Activated CD8-positive, alpha-beta memory T cell treated with anti-CD3 and anti-CD28 coated beads for 36 hours (primary cell): ENCODE results near the gene SPDYE2B. TPM values are rescaled to one million over a fixed set of nuclear protein-coding genes. Genes with fewer than 3 reads are reported as not detected.
"Not testable (repeated sequence)": the region's sequence is repeated elsewhere in the genome, so short reads cannot be mapped to it uniquely, and the experiment has no call there.

Experiments
- CTCF ChIA-PET: fragments of 350-600 bp; sonication (Branson Sonifier 250); formaldehyde crosslinking; loops from one replicate; lab custom pipeline; 2021; ENCODE audit warnings: antibody characterized with exemption; lab: Charles Lee
- POLR2A ChIA-PET: fragments of 350-600 bp; sonication (Branson Sonifier 250); formaldehyde crosslinking; loops from one replicate; lab custom pipeline; 2021; ENCODE audit warnings: antibody characterized with exemption; lab: Charles Lee
- total RNA-seq, 2 experiments: library from RNA; stranded (reverse); gene quantifications; one replicate each; pipeline ENCODE4 v1.2.3, GENCODE V29; 2021

The SPDYE2B gene, protein sequence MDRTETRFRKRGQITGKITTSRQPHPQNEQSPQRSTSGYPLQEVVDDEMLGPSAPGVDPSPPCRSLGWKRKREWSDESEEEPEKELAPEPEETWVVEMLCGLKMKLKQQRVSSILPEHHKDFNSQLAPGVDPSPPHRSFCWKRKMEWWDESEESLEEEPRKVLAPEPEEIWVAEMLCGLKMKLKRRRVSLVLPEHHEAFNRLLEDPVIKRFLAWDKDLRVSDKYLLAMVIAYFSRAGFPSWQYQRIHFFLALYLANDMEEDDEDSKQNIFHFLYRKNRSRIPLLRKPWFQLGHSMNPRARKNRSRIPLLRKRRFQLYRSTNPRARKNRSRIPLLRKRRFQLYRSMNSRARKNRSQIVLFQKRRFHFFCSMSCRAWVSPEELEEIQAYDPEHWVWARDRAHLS
- total RNA-seq, result not detected

DNA sequence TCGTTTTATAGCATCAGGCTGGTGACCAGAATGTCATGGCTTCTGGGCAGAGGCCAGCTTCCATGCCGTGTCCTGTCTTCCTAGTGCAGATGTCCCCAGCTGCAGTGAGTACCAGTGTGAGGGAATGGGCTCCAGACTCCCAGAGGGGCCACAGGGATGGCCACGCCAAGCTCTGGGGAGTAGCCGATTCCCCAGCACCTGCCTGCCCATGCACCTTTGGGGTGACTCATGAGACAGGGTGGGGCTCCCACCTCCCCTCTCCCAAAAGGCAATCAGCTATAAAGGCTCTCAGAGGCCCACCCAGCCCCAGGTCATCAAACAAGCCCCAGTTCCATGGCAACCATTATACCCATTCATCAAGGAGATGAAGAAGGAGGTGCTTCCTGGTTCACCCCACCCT is at the start of gene SPDYE2B:
Gene SPDYE2B (plus strand): TSS at position 396 of the 400 bp plus-strand sequence. CDS start 2,030 bp downstream, outside the sequence.
- CTCF ChIA-PET, POLR2A ChIA-PET: not testable (repeated sequence)

DNA sequence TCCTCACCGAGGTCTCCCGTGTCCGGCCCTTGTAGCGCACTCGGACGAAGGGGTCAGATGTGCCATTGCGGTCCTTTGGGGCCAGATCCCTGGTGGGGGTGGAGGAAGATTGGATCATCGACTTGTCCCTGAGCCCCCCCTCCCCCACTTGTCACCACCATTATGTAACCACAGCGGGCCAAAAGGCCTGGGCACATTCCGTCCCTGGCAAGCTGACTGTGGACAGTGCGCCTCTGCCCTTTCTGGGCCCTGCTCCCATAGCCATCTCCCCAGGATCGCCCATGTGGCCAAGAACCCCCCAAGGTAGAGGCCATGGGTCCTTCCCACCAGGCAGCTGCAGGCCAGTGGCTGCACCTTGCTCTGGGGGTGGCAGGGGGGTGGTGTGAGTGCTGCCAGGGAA is 47.8 kb upstream of the SPDYE2B start:
- POLR2A ChIA-PET, CTCF ChIA-PET: not testable (repeated sequence)

DNA sequence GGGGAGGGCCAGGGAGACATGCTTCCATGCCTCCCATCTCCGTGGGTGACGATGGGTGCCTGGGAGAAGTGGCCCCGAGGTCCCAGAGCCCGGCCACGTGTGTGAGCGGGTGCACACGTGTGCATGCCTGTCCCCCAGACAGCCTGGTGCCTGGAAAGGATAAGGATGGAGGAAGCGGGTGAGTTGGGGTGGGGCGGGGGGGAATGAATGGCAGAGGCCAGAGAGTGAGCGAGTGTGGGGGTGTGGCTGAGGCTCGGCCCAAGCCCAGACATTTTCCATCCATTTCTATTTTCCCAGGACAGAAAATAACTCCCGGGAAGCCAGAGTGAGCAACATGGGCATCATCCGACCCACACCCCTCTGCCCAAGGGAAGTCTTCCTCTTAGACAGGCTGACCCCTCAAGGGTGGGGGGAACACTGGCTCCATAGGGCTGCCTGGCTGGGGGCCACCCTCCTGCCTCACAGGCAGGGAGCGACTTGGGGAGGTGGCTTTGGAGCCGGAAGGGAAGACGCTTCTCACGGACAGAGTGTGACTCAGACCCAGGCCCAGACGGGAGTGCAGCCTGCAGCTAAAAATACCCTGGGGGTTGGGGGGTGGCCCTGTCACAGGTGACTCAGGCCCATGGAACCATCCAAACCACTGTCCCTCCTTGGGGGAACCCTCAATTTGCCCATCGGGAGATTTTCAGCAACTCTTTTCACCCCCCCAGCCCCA is 45.5 kb upstream of the SPDYE2B start:
- CTCF ChIA-PET, POLR2A ChIA-PET: not testable (repeated sequence)

DNA sequence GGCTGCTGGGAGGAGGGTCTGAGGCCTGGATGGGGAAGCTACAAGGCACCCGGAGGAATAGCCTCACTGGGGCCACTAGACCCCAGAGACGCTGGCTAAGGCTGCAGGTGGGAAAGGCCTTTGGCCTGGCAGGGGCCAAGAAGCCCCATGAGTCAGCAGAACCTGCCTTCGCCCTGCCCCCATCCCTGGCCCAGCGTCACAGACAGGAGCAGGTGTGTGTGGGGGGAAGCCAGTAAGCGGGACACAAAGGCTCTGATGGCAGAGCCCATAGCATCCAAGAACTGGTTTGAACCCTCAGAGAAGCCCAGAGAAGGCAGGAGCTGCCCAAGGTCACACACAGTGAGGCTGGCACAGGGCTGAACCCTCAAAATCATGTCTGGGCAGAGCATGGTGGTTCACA is 43.3 kb upstream of the SPDYE2B start:
- CTCF ChIA-PET, POLR2A ChIA-PET: not testable (repeated sequence)

DNA sequence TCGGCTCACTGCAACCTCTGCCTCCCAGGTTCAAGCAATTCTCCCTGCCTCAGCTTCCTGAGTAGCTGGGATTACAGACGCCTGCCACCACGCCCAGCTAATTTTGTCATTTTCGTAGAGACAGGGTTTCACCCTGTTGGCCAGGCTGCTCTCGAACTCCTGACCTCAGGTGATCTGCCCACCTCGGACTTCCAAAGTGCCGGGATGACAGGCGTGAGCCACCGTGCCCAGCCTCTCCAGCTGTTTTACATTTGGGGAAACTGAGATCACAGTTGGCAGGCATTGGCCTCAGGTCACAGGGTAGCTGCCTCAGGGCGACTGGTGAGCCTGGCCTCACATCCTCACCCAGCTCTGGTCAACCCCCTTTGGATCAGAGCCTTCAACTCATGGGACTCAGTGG is 40.4 kb upstream of the SPDYE2B start:
- CTCF ChIA-PET, POLR2A ChIA-PET: not testable (repeated sequence)

DNA sequence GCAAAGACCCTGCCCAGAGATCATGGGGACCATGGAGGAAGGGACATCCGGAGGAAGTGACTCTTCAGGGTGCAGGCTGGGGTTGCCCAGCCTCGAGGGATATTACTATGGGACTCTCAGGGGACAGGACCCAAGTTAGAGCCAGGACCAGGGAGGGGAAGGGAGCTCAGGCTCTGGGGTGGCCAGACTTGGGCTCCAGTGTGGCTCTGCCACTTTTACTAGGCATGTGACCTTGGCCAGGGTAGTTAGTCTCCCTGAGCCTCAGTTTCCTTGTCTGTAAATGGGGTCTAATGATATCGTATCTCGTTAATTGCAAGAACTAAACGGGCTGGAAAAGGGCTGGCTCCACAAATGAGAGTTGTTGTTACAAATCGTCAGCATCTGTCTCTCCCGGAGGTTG is 39.7 kb upstream of the SPDYE2B start:
- POLR2A ChIA-PET, CTCF ChIA-PET: not testable (repeated sequence)

DNA sequence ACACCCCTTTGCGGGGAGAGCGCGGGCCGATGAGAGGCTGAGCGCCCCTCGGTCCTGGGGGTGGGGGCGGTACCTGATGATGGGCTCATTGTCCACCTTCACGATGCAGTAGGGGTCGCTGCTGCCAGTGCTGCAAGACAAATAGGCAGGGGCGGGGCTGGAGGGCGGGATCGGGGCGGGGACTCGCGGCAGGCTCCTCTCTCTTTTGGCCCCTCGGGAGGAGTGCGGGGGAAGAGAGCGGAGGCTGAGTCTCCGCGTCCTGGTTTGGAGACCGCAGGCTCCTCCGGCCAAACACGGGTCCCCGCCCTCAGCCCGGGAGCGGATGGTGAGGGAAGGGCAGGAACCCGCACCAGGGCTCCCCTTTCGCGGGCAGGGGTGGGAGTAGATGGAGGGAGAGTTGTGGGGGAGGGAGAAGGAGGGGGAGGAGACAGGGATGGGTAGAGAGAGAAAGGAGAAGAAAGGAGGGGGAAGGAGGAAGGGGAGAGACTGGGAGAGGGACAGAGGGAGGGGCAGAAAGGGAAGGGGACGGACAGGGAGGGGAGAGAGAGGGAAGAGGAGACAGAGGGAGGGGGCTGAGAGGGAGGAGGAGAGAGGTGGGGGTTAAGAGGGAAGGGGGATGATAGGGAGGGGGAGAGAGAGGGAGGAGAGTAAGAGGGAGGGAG is 39.0 kb upstream of the SPDYE2B start:
- POLR2A ChIA-PET, result not testable (repeated sequence)

DNA sequence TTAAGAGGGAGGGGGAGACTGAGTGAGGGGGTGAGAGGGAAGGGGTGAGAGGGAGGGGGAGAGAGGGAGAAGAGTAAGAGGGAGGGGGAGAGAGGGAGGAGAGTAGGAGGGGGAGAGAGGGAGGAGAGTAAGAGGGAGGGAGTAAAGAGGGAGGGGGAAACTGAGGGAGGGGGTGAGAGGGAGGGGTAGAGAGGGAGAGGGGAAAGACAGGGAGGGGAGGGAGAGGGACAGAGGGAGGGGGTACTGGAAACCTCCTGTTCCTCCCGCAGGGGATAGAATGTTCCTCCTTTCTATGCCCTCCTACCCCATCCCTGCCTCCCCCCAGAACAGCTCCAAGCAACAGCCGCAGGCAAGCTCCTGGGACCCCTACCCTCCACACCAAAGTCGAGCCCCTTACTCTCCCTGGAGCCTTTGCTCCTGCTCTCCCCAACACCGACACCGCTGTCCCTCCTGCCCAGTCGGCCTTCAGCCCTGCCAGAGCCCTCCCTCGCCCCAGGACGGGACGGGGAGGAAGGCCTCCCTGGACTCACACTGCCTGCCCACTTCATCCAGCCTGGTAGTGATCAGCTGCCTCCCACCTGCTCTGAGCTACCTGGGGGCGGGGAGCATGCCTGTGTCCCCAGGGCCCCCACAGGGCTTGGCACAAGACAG is 38.3 kb upstream of the SPDYE2B start:
- CTCF ChIA-PET, POLR2A ChIA-PET: not testable (repeated sequence)

More for the DNA sequence above, 39.0 kb upstream of the SPDYE2B start:
- CTCF ChIA-PET, result not testable (repeated sequence)

DNA sequence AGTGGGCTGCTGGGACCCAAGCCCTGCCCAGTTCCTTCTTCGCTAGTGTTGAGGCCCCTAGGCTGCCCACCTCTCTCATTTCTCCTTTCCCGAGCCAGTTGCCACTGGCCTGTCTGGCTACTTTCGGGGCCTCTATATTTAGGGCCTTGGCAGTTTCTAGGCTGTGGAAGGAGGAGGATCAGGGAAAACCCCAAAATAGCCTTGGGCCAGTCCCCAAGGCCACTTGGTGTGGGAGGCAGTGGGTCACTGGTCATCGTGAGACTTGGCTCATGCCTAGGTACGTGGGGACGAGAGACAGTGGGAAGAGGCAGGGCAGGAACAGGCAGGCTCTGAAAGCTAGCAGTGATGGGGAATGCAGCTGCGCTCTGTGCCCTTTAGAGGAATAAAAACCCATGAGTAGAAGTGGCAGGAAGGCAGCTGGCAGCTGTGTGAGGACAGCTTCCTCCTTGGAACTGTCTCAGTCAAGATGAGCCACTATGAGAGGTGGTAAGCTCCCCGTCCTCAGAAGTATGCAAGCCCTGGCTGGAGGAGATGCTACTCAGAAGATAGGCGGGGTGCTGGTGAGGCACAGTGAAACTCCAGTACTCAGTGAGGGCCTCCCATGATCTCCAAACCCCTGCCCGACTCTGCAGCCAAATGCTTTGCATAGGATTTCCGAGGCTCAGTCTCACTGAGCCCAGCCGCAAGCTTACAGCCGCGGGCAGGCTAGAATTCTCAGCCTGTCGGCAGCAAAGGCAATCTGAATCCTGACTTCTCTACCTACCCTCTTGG is 36.4 kb upstream of the SPDYE2B start:
- CTCF ChIA-PET, POLR2A ChIA-PET: not testable (repeated sequence)

DNA sequence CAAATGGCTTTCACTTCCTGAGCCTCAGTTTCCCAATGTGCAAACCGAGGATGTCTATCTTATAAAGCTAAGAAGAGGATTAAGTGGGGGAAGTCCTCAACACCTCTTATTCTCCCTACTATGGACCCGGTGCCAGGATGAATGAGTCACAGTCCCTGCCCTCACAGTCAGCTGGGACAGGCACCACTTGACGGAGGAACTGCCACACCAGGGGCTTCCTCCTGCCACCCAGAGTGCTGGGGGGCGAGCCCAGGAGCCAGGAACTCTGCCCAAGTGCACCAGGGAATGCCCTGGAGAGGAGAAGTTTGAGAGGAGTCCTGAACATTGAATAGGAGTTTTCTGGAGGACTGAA is 35.8 kb upstream of the SPDYE2B start:
- CTCF ChIA-PET, POLR2A ChIA-PET: not testable (repeated sequence)

DNA sequence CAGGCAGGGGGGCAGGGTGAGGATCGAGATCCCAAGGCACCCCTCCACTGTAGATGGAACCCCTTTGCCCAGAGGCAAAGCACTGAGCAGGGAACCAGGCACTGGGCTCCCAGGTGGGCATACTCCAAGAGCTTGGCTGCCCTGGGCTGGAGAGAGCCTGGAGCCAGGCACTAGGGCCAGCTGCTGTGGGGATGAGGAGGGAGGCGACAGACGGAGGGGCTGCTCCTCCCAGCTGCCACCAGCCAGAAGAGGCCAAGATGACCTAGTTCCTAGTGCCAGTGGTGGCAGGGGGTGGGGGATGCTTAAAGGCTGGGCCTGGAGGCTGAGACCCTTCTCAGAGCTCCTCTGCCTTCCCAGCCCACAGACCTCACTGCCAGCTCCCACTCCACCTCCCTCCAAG is 35.2 kb upstream of the SPDYE2B start:
- POLR2A ChIA-PET, CTCF ChIA-PET: not testable (repeated sequence)

DNA sequence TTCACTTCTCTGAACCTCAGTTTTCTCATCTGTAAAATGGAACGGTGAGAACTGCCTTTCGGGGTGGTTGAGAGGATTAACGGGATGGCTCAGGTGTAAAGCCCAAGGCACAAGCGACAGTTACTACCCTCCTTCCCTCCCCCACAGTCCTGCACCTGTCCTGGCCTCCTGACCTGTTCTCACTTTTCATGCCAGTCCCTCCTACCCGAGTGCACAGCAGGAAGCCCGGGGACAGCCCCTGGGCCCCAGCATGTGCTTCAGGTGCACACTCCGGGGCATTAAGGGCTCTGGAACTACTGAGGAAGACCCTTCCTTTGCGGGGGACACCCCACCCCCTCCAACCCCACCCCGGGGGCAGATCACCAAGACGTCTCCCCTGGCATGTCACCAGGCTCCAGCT is 34.2 kb upstream of the SPDYE2B start:
- POLR2A ChIA-PET, CTCF ChIA-PET: not testable (repeated sequence)

DNA sequence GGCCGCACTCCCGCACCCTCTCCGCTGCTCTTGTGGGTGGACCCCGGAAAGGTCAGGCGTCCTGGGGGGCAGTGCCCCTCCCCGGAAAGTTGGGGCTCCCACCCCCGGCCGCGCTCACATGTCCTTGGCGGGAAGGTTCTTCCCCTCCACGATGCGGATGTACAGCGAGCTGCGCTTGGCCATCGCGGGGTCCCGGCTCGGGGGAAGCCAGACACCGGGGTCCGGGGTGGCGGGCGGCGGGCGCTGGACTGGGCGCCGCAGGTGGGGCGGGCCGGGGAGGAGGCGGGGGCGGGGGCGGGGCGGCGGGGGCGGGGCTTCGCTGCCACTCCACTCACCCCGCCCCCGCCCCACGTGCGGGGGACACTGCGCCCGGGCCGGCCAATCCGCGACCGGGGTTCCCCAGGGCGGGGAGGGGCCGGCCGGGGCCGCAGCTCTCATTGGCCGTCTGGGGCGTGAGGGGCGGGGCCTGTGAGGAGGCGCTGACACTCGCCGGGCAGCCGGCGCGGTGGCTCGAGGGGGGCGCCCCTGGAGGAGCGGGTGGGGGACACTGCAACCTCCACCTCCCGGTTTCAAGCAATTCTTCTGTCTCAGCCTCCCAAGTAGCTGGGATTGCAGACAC is 33.5 kb upstream of the SPDYE2B start, which contains the start of gene RASA4:
Gene RASA4 (minus strand): TSS at position 250 of the 619 bp plus-strand sequence. CDS start 67 bp downstream, at position 183.
- POLR2A ChIA-PET, CTCF ChIA-PET: not testable (repeated sequence)

DNA sequence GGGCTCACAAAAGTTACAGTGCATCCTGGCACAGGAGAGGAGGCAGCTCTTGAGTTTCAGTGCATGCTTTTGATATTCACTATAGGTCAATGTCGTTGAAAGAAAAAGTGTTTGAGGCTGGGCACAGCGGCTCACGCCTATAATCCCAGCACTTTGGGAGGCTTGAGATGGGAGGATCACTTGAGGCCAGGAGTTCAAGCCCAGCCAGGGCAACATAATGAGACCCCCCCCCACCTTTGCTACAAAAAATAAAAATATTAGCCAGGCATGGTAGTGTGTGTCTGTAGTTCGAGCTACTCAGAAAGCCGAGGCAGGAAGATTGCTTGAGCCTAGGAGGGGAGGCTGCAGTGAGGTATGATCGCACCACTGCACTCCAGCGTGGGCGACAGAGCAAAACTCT is 32.0 kb upstream of the SPDYE2B start:
- CTCF ChIA-PET, POLR2A ChIA-PET: not testable (repeated sequence)

DNA sequence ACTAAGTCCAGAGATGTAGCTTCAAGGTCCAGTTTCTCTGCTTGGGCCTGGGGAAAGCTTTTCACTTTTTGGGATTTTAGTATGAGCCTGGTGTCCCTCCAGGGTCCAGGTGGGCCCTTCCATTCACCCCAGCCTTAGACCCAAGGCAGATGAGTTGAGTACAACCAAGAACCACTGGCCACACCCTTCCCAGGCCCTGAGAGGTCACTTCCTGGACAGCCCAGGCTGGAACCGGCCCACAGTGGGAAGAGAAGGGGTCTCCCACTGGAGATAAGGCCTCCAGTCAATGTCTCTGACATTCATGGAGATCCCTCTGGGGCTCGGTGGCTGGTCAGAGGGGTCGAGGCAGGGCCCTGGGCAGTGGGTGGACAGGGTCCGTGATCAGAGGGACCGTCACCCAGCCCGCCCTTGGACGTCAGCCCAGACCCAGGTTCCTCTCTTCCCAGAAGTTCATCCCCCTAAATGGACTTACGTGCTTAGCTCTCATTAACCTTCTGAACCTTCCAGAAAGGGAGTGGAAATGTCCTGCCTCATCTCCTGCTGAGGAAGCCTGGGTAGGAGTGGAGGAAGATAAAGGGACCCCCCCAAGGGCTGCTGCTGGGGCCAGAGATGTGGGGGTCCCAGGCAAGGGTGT is 22.7 kb upstream of the SPDYE2B start:
- POLR2A ChIA-PET, CTCF ChIA-PET: not testable (repeated sequence)

DNA sequence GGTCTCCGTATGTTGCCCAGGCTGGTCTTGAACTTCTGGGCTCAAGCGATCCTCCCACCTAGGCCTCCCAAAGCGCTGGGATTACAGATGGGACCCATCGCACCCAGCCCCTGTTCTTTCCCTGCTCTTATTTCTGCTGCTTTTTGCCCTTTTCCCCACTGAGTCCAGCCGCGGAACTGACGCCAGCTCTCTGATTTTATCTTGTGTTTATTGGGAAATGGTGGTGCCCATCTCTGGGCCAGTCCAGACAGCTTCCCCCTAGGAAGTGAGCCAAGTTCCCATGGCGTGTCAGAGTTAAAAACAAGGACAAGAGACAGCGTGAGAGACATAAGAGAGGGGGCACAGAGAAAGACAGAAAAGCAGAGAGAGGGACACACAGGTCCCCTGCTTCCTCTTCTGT is 19.5 kb upstream of the SPDYE2B start:
- CTCF ChIA-PET, POLR2A ChIA-PET: not testable (repeated sequence)

DNA sequence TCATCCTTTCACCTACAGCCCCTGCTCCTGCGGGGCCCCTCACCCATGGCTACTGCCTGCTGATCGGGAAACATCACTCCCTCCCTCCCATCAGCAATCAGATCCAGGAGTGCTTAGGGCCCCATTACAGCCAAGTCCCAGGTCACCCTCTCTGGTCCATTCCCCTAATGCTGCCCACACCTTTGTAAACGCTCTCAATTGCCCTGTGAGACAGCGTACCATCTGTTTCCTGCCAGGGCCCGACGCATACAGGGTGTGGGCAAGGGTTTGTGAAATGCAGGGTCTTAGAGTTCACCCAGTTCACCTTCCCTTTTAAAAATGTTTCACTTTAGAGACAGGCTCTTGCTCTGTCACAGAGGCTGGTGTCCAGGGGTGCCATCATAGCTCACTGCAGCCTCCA is 15.8 kb upstream of the SPDYE2B start:
- POLR2A ChIA-PET, CTCF ChIA-PET: not testable (repeated sequence)

DNA sequence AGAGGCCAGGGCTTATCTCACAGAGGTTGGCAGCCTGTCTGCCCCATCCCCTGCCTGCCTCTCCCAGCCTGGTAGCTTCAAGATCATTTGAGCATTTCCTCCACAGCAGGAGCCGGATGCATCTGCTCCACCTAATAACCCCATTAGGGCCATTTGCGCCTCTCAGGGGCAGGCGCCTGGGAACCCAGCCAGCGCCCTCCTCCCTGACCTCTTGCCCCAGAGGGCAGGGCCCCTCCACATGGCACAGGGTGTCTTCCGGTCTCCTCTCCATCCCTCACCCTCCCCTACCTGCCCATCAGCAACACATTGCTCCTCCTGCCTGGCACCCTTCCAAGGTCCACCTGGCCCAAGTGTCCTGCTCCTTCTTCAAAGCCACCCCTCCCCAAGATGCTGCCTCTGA is 14.8 kb upstream of the SPDYE2B start:
- CTCF ChIA-PET, POLR2A ChIA-PET: not testable (repeated sequence)
